GM15510 (cell line): ENCODE results near the gene OR4D10.

Source experiments
- POLR2A ChIP-seq: IDR thresholded peaks from 3 replicates; pipeline ENCODE4 v1.6.1; 2011; ENCODE audit warnings: borderline replicate concordance; ENCODE audit not compliant: insufficient read length; ENCODE audit errors: extremely low read depth

The OR4D10 gene

DNA sequence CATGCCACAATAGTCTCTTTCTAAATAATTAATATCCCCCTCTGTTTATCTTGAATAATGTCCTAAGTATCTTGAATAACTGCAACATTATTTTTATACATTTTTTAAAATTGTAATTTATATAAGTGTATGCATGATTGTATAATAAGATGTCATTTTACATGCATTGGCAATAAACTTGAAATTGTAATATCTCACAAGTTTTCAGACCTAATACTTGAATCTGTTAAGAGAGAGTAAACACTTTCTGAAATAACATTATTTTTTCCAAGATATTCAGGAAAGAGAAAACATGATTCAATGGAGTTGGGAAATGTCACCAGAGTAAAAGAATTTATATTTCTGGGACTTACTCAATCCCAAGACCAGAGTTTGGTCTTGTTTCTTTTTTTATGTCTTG is 30.2 kb downstream of the OR4D10 start, which contains the start of gene OR4D11:
OR4D11 (plus strand) TSS at position 301 of the 400 bp plus-strand sequence; CDS start at position 301, 0 bp downstream.
- no peak for TF ChIP-seq POLR2A

DNA sequence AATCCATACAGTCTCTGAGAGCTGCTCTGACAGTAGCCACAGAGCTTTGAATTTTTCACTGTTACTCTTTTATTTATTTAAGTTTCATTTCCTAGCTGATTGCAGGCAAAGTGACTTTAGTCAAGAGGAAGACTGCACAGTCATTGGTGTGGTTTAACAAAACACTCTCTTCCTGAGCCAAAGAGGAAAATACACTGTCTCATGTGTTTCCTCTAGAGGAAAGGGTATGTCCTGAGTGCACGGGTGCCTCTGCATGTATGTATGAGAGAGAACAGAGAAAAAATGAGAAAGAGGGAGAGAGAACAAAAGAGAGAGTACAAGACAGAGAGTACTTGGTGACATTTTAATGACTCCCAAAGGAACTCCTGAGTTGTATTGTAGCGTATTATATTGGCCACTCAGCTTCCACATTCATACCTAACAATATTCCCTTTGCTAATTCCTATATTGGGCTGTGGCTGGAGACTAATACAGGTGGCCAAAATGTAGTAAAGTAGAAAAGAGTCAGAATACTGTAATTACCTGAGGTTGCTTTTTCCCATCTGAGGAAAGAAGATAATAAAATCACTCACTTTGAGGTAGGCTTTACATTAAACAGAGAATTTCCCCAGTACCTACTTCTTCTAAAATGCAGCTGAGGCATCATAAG is 38.0 kb downstream of the OR4D10 start, which contains the start of gene OR4D9:
OR4D9 (plus strand) TSS at position 599 of the 649 bp plus-strand sequence. CDS start 3,374 bp downstream, outside the sequence.
- TF ChIP-seq POLR2A = no peak

DNA sequence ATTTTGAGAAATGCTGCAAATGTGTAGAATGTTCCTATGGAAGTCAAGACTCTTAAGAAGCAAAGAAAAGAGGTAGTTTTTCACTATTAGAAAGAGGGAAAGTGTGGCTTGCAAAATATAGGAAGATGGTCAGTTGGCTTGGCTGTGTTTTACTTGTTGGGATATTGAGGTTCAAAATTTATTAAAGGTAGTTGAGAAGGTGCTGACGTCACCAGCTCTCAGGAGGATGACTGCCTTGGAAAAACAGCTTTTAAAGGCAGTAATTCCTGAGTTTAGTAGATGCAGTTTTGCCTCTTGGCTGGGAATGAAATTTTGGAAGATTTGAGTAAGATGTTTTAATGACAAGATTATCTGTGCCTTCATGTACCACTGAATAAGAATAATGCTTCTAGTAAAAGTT is 38.6 kb downstream of the OR4D10 start:
- no peak for TF ChIP-seq POLR2A

DNA sequence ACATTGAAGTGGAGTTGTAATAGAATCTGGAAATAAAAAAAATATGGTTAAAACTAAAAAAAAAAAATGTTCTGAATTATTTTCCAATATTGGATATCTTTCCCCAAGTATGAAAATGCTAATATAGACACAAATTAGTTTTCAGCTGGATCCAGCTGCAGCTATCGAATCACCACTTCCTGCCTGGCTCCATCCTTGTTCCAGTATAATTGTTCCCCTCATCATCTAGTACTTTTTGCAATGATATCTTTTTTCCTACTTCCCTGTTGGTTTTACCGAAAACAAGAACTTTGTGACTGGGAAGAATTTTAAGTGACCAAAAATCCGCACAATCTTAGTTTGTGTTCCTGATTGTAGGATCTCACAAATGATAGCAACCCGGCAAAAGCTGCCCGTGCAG is 47.6 kb downstream of the OR4D10 start:
- no peak for TF ChIP-seq POLR2A

DNA sequence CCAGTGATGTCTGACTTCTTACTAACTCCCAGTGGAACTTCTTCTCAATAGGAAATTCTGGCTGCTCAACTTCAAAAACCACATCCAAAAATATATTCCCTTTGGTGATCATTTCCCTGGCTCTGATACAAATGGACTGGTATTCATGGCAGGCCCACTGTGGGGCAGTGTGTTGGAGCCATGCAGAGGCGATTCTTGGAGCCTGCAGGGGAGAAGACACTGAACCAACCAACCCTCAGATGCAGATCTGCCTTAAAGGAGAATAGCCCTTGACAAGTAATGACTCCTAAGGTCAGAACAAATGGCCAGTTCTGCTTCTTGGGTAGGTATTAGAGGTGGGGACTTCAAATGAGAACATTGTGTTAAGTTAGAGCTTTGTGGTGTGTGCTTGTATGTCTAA is 50.4 kb downstream of the OR4D10 start:
- no peak for TF ChIP-seq POLR2A

DNA sequence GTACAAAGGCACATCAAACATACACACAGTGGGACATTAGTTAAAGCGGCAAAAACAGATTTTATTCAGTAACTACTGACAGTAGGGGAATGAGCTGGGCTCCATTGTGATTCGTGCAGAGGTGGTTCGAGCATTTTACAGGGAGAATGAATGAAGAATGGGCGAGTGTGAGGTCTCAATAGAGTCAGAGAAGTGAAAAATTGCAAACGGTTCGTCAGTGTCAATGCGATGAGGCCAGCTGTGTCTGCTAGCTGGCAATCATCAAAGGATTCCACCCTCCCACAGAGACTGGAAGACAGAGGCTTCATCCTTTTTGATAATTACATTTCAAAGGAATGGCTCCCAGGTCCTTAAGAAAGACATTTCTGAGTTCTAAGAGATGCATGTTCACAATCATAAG is 55.6 kb downstream of the OR4D10 start:
- TF ChIP-seq POLR2A = no peak
